Brain pericyte (primary cell): ENCODE results near the gene MLNR.

Source experiments
- DNase-seq: peaks from one replicate; pipeline ENCODE4 v3.0.0-alpha.2; 2012; ENCODE audit warnings: low read depth, low spot score

MLNR gene

GRCh38 chr13:49225223-49226042, 5.3 kb downstream of the MLNR start:
- DNase-seq: no peak

- DNase-seq: no peak
These were observed 6.5 kb downstream of the MLNR start for GRCh38 chr13:49226613-49227012.

- no peak for DNase-seq
These were observed 14.6 kb downstream of the MLNR start for GRCh38 chr13:49234741-49235140.

GRCh38 chr13:49235856-49236431, 15.8 kb downstream of the MLNR start:
- DNase-seq: no peak

GRCh38 chr13:49238621-49239020, 18.5 kb downstream of the MLNR start:
- no peak for DNase-seq

GRCh38 chr13:49240017-49240416, 19.9 kb downstream of the MLNR start:
- DNase-seq: no peak

- DNase-seq: no peak
These were observed 21.2 kb downstream of the MLNR start for GRCh38 chr13:49241296-49241695.

- no peak for DNase-seq
These were observed 25.0 kb downstream of the MLNR start for GRCh38 chr13:49245101-49245500.

GRCh38 chr13:49246850-49247642, 26.9 kb downstream of the MLNR start:
- no peak for DNase-seq

GRCh38 chr13:49247643-49248621, 27.8 kb downstream of the MLNR start, which contains the start of gene CDADC1:
Gene CDADC1, plus strand, starts transcription at chr13:49247925. Its CDS starts 113 bp downstream, at chr13:49248038.
- peak; percentile 89 for DNase-seq

- DNase-seq: no peak
These were observed 28.5 kb downstream of the MLNR start for GRCh38 chr13:49248622-49249002.

GRCh38 chr13:49251326-49251725, 31.2 kb downstream of the MLNR start:
- no peak for DNase-seq

- DNase-seq: no peak
These were observed 33.2 kb downstream of the MLNR start for GRCh38 chr13:49253310-49253709.

- DNase-seq: no peak
These were observed 33.9 kb downstream of the MLNR start for GRCh38 chr13:49254007-49254406.

GRCh38 chr13:49256841-49257240, 36.7 kb downstream of the MLNR start:
- no peak for DNase-seq

GRCh38 chr13:49258089-49258796, 38.1 kb downstream of the MLNR start:
- no peak for DNase-seq

GRCh38 chr13:49259586-49259985, 39.4 kb downstream of the MLNR start:
- DNase-seq: no peak

GRCh38 chr13:49262634-49263033, 42.5 kb downstream of the MLNR start:
- no peak for DNase-seq

- DNase-seq: no peak
These were observed 45.7 kb downstream of the MLNR start for GRCh38 chr13:49265822-49266221.

- DNase-seq: no peak
These were observed 51.1 kb downstream of the MLNR start for GRCh38 chr13:49271264-49271663.
